Hepatocyte (in vitro differentiated cells): Measurements from ENCODE around the gene THAP3. TPM values are rescaled to one million over a fixed set of nuclear protein-coding genes. Genes with fewer than 3 reads are reported as not detected.

ENCODE experiments used
- DNase-seq: peaks from one replicate; pipeline ENCODE4 v3.0.0-alpha.2; 2016; ENCODE audit warnings: low spot score
- H2AFZ ChIP-seq: fragments of 200-600 bp; sonication (generic); 2 replicates; pipeline ENCODE4 v1.6.0; 2016; ENCODE audit warnings: antibody characterized with exemption, mild to moderate bottlenecking
- H3K27ac ChIP-seq: fragments of 200-600 bp; sonication (generic); 2 replicates; pipeline ENCODE4 v1.5.1; 2016; ENCODE audit warnings: mild to moderate bottlenecking
- H3K27me3 ChIP-seq: fragments of 200-600 bp; sonication (generic); 2 replicates; pipeline ENCODE4 v1.6.1; 2016
- H3K36me3 ChIP-seq: fragments of 200-600 bp; sonication (generic); replicated peaks from 2 replicates; pipeline ENCODE4 v1.5.1; 2016; ENCODE audit warnings: low read depth; ENCODE audit not compliant: insufficient read depth
- H3K4me1 ChIP-seq: fragments of 200-600 bp; sonication (generic); 2 replicates; pipeline ENCODE4 v1.5.1; 2016; ENCODE audit warnings: mild to moderate bottlenecking, moderate library complexity; ENCODE audit not compliant: insufficient read depth
- H3K4me2 ChIP-seq: fragments of 200-600 bp; sonication (generic); 2 replicates; pipeline ENCODE4 v1.6.0; 2016
- H3K4me3 ChIP-seq: fragments of 200-600 bp; sonication (generic); 2 replicates; pipeline ENCODE4 v1.5.1; 2016; ENCODE audit warnings: mild to moderate bottlenecking
- H3K79me2 ChIP-seq: fragments of 200-600 bp; sonication (generic); 2 replicates; pipeline ENCODE4 v1.6.0; 2017; ENCODE audit warnings: mild to moderate bottlenecking
- H3K9me2 ChIP-seq: fragments of 200-600 bp; sonication (generic); replicated peaks from 2 replicates; pipeline ENCODE4 v1.6.0; 2017; ENCODE audit warnings: mild to moderate bottlenecking; ENCODE audit not compliant: insufficient read depth
- H3K9me3 ChIP-seq: fragments of 200-600 bp; sonication (generic); 2 replicates; pipeline ENCODE4 v1.5.1; 2016; ENCODE audit warnings: low read depth, mild to moderate bottlenecking
- H4K20me1 ChIP-seq: fragments of 200-600 bp; sonication (generic); 2 replicates; pipeline ENCODE4 v1.6.0; 2016; ENCODE audit warnings: mild to moderate bottlenecking; ENCODE audit not compliant: insufficient read depth, poor library complexity, severe bottlenecking
- EZH2 ChIP-seq: fragments of 200-600 bp; sonication (generic); IDR thresholded peaks from 2 replicates; pipeline ENCODE4 v1.6.1; 2016; ENCODE audit warnings: antibody characterized with exemption, mild to moderate bottlenecking, borderline replicate concordance
- EZH2phosphoT487 ChIP-seq: fragments of 200-600 bp; sonication (generic); IDR thresholded peaks from one replicate; pipeline ENCODE4 v1.6.1; 2018; ENCODE audit warnings: antibody characterized with exemption, mild to moderate bottlenecking, low read depth, moderate library complexity; ENCODE audit not compliant: unreplicated experiment, severe bottlenecking
- WGBS: methylation state at CpG from one replicate; pipeline ENCODE4 v1.1.6; 2016; ENCODE audit warnings: low lambda C conversion rate; ENCODE audit errors: missing lambda C conversion rate; 5-methylcytosine and 5-hydroxymethylcytosine counted together
- polyA plus RNA-seq: library from polyadenylated mRNA; unstranded; fragments of >200 nt; fragmentation: Nextera tagmentation; extraction: Ambion mirVana; gene quantifications from 2 replicates; pipeline ENCODE4 v1.2.1, GENCODE V29; 2016
- total RNA-seq: library from RNA; depleted of rRNA; stranded (reverse); fragments of >200 nt; gene quantifications from 2 replicates; pipeline ENCODE4 v1.2.3, GENCODE V29; 2014
- TF ChIP-seq, protein P1 (sequence below): fragments of 200-600 bp; sonication (generic); IDR thresholded peaks from 2 replicates; pipeline ENCODE4 v1.5.1; 2016; ENCODE audit warnings: antibody characterized with exemption, mild to moderate bottlenecking; ENCODE audit not compliant: poor library complexity

Gene THAP3
- total and polyA plus RNA-seq, 2 experiments from 2014 or later, result 13.0 to 26.5 TPM

DNA sequence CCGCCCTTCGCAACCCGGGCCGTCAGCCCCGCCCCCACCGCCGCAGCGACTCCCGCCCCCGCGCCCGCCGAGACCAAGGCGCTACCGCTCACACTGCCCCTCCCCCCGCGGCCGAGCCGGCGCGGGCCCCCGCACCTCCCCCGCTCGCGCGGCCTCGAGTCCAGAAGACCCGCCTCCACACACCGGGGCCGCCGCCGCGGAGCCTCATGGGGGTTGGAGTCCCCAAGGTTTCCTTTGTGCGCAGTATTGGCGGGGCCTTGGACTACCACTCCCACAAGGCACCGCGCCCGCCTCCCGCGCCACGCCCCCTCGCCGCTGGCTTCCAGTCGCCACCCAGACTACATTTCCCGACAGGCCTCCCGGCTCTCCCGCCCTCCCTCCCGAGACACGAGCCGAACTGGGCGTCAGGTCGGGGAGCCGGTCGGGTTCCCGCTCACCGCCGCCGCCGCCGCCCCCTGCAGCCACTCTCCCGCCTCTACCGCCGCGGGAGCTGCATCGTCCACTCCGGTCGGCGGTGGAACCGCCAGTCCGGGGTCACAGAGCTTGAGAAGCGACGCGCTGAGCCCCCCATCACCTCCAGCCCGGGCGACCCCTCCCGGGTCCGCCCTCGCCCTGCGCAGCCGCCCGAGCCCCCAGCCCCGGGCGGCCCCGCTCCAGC lies 11.2 kb upstream of the THAP3 start, which contains the start of gene PHF13:
Gene PHF13, plus strand, starts transcription at position 371 of the 658 bp plus-strand sequence. CDS start 336 bp downstream, outside the sequence.
- H3K9me3 ChIP-seq, result no peaks in the 10 kb centered on the region
- TF ChIP-seq EZH2 (no peak), EZH2phosphoT487 (no peak)
- TF ChIP-seq, protein P1, sequence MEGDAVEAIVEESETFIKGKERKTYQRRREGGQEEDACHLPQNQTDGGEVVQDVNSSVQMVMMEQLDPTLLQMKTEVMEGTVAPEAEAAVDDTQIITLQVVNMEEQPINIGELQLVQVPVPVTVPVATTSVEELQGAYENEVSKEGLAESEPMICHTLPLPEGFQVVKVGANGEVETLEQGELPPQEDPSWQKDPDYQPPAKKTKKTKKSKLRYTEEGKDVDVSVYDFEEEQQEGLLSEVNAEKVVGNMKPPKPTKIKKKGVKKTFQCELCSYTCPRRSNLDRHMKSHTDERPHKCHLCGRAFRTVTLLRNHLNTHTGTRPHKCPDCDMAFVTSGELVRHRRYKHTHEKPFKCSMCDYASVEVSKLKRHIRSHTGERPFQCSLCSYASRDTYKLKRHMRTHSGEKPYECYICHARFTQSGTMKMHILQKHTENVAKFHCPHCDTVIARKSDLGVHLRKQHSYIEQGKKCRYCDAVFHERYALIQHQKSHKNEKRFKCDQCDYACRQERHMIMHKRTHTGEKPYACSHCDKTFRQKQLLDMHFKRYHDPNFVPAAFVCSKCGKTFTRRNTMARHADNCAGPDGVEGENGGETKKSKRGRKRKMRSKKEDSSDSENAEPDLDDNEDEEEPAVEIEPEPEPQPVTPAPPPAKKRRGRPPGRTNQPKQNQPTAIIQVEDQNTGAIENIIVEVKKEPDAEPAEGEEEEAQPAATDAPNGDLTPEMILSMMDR, result no peak
- peak within 1 kb of the TSS; percentile 99 for H3K4me2 ChIP-seq
- no peaks in the 10 kb centered on the region for H3K4me1 ChIP-seq
- no peaks in the 10 kb centered on the region for H3K27me3 ChIP-seq
- peaks cover 72% of the 10 kb centered on the region for H3K79me2 ChIP-seq
- H3K36me3 ChIP-seq, result no peaks in the 10 kb centered on the region
- H3K27ac ChIP-seq, result peak within 1 kb of the TSS; percentile 94
- peak within 1 kb of the TSS; percentile 90 for H2AFZ ChIP-seq
- 1% methylated on average over 20 of the region's 84 CpGs for WGBS
- H3K9me2 ChIP-seq, result no peaks in the 10 kb centered on the region
- peaks cover 21% of the 10 kb centered on the region for H4K20me1 ChIP-seq
- DNase-seq, result peak; percentile 100
- peak within 1 kb of the TSS; percentile 87 for H3K4me3 ChIP-seq

DNA sequence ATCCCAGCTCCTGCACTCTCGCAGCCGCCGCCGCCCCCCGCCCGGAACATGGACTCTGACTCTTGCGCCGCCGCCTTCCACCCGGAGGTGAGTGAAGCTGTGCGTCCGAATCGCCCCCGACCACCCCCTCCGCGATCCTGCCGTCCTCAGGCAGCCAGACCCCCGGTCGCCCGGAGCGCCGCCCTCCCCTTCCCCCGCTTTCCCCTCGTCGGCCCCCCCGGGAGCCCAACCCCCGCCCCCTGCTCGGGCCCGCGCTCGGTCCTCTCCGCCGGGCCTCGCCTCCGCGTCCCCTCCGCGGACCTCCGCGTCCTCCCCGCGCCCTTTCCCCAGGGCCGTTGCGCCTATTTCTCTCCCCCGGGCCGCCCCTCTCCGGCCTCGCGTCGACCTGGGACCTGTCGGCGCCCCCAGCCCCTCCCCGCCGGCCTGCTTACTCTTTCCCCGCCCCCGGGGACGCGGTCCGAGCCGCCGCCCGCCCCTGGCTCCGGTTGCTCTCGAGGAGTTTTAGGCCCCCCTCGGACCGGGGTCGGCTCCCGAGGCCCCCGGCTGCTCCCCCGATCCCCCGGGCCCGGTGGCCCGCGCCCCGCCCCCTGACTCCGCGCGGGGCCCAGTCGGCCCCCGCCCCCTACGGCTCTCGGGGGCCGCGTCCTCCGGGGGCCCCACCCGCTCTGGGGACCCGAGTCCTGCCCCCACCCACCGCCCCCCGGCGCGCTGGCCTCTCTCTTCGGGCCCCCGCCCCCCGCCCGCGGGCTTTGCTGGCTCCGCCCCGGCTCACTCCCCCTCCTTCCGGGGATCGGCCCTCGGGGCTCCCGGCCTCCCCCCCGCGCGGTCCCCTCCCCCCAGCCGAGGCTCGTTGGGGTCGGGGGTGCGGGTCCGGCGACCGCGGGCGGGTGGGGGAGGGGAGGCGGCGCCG lies 10.4 kb upstream of the THAP3 start:
- no peaks in the 10 kb centered on the region for H3K9me2 ChIP-seq
- peaks cover 77% of the 10 kb centered on the region for H3K79me2 ChIP-seq
- WGBS, result no CpG with 5 or more reads among the region's 117 CpGs
- H4K20me1 ChIP-seq, result peaks cover 28% of the 10 kb centered on the region
- H3K36me3 ChIP-seq, result no peaks in the 10 kb centered on the region
- no peaks in the 10 kb centered on the region for H3K27me3 ChIP-seq
- no peaks in the 10 kb centered on the region for H3K9me3 ChIP-seq
- H3K27ac ChIP-seq, result peak overlapping the region; percentile 94
- peak overlapping the region; percentile 99 for H3K4me2 ChIP-seq
- H3K4me1 ChIP-seq, result no peaks in the 10 kb centered on the region
- TF ChIP-seq EZH2phosphoT487, result no peak
- TF ChIP-seq EZH2, result no peak
- TF ChIP-seq, protein P1, result no peak
- peak; percentile 74 for DNase-seq
- peak overlapping the region; percentile 81 for H2AFZ ChIP-seq
- peak overlapping the region; percentile 87 for H3K4me3 ChIP-seq

DNA sequence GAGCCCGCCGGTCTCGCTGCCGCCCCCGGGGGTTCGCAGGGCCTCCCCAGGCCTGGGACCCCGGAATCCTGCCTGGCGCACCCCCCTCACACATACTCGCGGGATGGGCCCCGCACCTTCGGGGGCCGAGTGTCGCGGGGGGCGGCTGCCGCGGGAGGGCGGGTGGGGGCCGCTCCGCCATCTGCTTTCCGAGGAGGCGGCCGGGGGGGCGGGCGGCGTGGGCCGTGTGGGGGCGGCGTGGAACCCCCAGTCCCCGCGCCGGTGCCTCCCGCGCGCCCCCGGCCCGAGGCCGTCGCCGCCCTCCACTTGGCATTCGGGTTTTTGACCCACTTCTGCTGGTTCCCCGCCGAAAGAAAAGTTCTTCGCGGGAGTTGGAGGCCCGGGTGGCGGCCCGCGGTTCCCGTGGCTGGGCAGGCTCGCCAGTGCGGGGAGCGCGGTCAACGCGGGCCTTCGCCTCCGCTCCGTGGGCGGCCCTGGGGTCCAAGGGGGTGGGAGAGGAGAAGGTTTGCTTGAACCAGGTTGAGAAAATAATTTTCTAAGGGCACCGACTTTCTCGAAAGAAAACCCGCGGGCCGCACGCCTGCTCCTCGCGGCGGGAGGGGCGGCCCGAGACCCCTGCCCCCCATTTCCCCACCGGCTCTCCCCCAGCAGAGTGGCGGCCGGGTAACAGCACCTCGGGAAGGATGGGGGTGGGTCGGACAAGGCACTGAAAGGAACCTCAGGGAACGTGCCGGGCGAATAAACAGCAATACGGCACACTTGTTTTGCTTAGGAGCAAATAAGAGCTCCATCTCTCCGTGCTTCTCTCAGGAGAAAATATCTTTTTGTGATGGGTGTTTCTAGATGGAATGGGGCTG lies 9.5 kb upstream of the THAP3 start:
- no peaks in the 10 kb centered on the region for H3K36me3 ChIP-seq
- H3K79me2 ChIP-seq, result peaks cover 84% of the 10 kb centered on the region
- no peaks in the 10 kb centered on the region for H3K9me2 ChIP-seq
- no peaks in the 10 kb centered on the region for H3K4me1 ChIP-seq
- peak overlapping the region; percentile 81 for H2AFZ ChIP-seq
- WGBS, result 2% methylated on average over 30 of the region's 82 CpGs
- H3K27ac ChIP-seq, result peak overlapping the region; percentile 94
- DNase-seq, result peak; percentile 46
- peaks cover 30% of the 10 kb centered on the region for H4K20me1 ChIP-seq
- H3K9me3 ChIP-seq, result no peaks in the 10 kb centered on the region
- H3K27me3 ChIP-seq, result no peaks in the 10 kb centered on the region
- H3K4me3 ChIP-seq, result peak overlapping the region; percentile 87
- TF ChIP-seq, protein P1, result no peak
- no peak for TF ChIP-seq EZH2
- no peak for TF ChIP-seq EZH2phosphoT487
- H3K4me2 ChIP-seq, result peak overlapping the region; percentile 99
